Neural progenitor cell (in vitro differentiated cells): ENCODE results near the gene TMSB10.

ENCODE experiments used
- CTCF ChIP-seq: fragments of 200-600 bp; sonication (generic); IDR thresholded peaks from 2 replicates; pipeline ENCODE4 v1.5.1; 2017; ENCODE audit warnings: antibody characterized with exemption, mild to moderate bottlenecking
- EZH2 ChIP-seq: fragments of 200-600 bp; sonication (generic); IDR thresholded peaks from 2 replicates; pipeline ENCODE4 v1.6.1; 2017; ENCODE audit warnings: antibody characterized with exemption, mild to moderate bottlenecking, moderate library complexity
- EZH2phosphoT487 ChIP-seq: fragments of 200-600 bp; sonication (generic); IDR thresholded peaks from 2 replicates; pipeline ENCODE4 v1.6.1; 2017; ENCODE audit warnings: antibody characterized with exemption

GRCh38 chr2:84858123-84858522, 47.3 kb upstream of the TMSB10 start:
- TF ChIP-seq CTCF (peak; percentile 62), EZH2phosphoT487 (no peak), EZH2 (no peak)
